ENCODE measurements around the gene MEF2A. TPM values are rescaled to one million over a fixed set of nuclear protein-coding genes. Genes with fewer than 3 reads are reported as not detected.

The MEF2A gene
- total and polyA plus RNA-seq, 12 donors, result 20.6 to 91.7 (median 50.1) TPM

GRCh38 chr15:99556011-99556410 lies 9.8 kb upstream of the MEF2A start:
- intact Hi-C loops (cut with DNase I), result no loop called here
- Histone ChIP-seq H3K36me3 (replicated peaks in 1 of 2) (no peaks in the 10 kb centered on the region), H3K4me1 (replicated peaks in 1 of 2) (no peaks in the 10 kb centered on the region), H3K27me3 (no peaks in the 10 kb centered on the region), H3K4me3 (no peak overlapping the region), H3K9me3 (replicated peaks in 1 of 3) (no peaks in the 10 kb centered on the region), H3K27ac (no peak overlapping the region)
- 73 to 96% (median 83%) methylated on average over 5 of the region's 5 CpGs for WGBS, 4 donors
- TF ChIP-seq, protein P1, sequence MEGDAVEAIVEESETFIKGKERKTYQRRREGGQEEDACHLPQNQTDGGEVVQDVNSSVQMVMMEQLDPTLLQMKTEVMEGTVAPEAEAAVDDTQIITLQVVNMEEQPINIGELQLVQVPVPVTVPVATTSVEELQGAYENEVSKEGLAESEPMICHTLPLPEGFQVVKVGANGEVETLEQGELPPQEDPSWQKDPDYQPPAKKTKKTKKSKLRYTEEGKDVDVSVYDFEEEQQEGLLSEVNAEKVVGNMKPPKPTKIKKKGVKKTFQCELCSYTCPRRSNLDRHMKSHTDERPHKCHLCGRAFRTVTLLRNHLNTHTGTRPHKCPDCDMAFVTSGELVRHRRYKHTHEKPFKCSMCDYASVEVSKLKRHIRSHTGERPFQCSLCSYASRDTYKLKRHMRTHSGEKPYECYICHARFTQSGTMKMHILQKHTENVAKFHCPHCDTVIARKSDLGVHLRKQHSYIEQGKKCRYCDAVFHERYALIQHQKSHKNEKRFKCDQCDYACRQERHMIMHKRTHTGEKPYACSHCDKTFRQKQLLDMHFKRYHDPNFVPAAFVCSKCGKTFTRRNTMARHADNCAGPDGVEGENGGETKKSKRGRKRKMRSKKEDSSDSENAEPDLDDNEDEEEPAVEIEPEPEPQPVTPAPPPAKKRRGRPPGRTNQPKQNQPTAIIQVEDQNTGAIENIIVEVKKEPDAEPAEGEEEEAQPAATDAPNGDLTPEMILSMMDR (IDR thresholded peaks at IDR 0.05), result no peak
- no peak for TF ChIP-seq POLR2A (IDR thresholded peaks at IDR 0.05)
- no peak for DNase-seq

- WGBS, 4 donors, result 91 to 97% (median 97%) methylated on average over 4 of the region's 4 CpGs
- Histone ChIP-seq H3K9me3 (replicated peaks in 1 of 3) (no peaks in the 10 kb centered on the region), H3K27ac (no peak overlapping the region), H3K4me1 (replicated peaks in 1 of 2) (no peaks in the 10 kb centered on the region), H3K4me3 (no peak overlapping the region), H3K27me3 (no peaks in the 10 kb centered on the region), H3K36me3 (replicated peaks in 1 of 2) (no peaks in the 10 kb centered on the region)
- intact Hi-C loops (cut with DNase I), result no loop called here
- no peak for DNase-seq
- no peak for TF ChIP-seq POLR2A (IDR thresholded peaks at IDR 0.05)
- TF ChIP-seq, protein P1 (IDR thresholded peaks at IDR 0.05), result no peak
Observed at GRCh38 chr15:99556578-99556977, 9.2 kb upstream of the MEF2A start.

DNA sequence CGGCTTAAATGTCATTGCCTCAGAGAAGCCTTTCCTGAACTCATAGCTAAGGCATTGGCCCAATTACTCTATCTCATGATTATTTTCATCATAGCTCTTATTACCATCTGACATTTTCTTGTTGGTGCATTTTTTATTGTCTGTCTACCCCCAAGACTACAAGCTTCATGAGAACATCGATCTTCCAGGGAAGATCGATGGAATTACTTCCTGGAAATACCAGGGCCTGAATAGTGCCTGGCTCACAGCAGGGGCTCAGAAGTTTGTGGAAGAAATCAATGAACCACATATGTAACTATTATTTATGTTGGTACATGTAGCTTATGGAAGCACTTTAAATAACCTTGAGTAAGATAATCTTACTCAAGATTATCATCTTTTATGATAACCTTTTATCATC lies 7.7 kb upstream of the MEF2A start:
- H3K9me3 ChIP-seq (replicated peaks in 1 of 3), result no peaks in the 10 kb centered on the region
- no peak for DNase-seq
- no peaks in the 10 kb centered on the region for H3K36me3 ChIP-seq (replicated peaks in 1 of 2)
- intact Hi-C loops (cut with DNase I), result no loop called here
- H3K4me1 ChIP-seq (replicated peaks in 1 of 2), result no peaks in the 10 kb centered on the region
- WGBS, 4 donors, result 90 to 93% (median 92%) methylated on average over 3 of the region's 3 CpGs
- no peak overlapping the region for H3K4me3 ChIP-seq
- H3K27me3 ChIP-seq, result no peaks in the 10 kb centered on the region
- H3K27ac ChIP-seq, result no peak overlapping the region
- no peak for TF ChIP-seq POLR2A (IDR thresholded peaks at IDR 0.05)
- TF ChIP-seq, protein P1 (IDR thresholded peaks at IDR 0.05), result no peak

DNA sequence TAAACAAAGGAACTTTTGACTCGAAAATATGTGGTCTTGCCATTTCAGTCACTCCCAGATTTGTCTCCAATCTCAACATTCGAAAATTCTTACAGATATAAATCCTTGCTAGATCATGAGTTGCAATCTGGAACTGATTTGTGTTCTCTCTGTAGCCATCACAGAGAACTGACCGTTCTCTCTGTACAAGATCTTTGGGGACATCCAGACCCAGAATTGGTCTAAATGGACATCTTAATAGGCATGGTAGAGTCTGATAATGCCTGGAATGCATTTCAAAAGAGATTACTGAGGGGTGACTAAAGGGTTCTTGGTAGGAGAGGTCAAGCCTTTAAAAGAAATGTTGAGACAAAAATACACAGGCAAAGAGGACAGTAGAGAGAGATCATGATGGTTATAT lies 7.2 kb upstream of the MEF2A start:
- H3K9me3 ChIP-seq (replicated peaks in 1 of 3), result no peaks in the 10 kb centered on the region
- intact Hi-C loops (cut with DNase I), result no loop called here
- peaks cover 0 to 1% of the 10 kb centered on the region in 2 donors for H3K4me1 ChIP-seq (replicated peaks in 1 of 2)
- DNase-seq, result no peak
- H3K4me3 ChIP-seq, result no peak overlapping the region
- H3K36me3 ChIP-seq (replicated peaks in 1 of 2), result no peaks in the 10 kb centered on the region
- WGBS, 4 donors, result 68 to 80% (median 74%) methylated on average over 3 of the region's 3 CpGs
- no peak overlapping the region for H3K27ac ChIP-seq
- H3K27me3 ChIP-seq, result no peaks in the 10 kb centered on the region
- no peak for TF ChIP-seq POLR2A (IDR thresholded peaks at IDR 0.05)
- TF ChIP-seq, protein P1 (IDR thresholded peaks at IDR 0.05), result no peak
